ENCODE data around the gene EXOC1. TPM values are rescaled to one million over a fixed set of nuclear protein-coding genes. Genes with fewer than 3 reads are reported as not detected.

Gene EXOC1
- total RNA-seq, 1 experiment from 2014 or later = 21.2 TPM

DNA sequence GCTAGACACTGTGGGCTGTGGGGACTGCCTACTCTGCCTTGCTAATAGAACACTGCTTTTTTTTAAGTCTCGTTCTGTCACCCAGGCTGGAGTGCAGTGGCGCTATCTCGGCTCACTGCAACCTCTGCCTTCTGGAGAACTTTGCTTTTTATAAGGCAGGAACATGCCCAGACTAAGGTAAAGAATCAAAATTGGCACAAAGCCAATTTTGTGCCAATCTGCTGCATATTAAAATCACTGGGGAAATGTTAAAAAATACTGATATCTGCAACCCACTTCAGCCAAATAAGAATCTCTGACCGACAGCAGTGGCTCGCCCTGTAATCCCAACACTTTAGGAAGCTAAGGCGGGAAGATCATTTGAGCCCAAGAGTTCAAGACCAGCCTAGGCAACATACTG, 58.8 kb downstream of the EXOC1 start:
- no CpG with 5 or more reads among the region's 6 CpGs for WGBS (ENCODE audit: extremely low coverage, insufficient read length, low lambda C conversion rate)

More for the DNA sequence above, 58.8 kb downstream of the EXOC1 start:
- Histone ChIP-seq H3T11ph (ENCODE audit: low read length) (no peak overlapping the region), H4K91ac (ENCODE audit: insufficient read length, low read depth, low read length) (no peak overlapping the region), H3K27me3 (ENCODE audit: insufficient read depth, low read length) (no peaks in the 10 kb centered on the region), H3K14ac (ENCODE audit: insufficient read depth, low read length) (no peak overlapping the region), H2AFZ (ENCODE audit: low read length) (no peak overlapping the region), H2BK15ac (ENCODE audit: low read depth, low read length) (no peak overlapping the region), H3K4me1 (ENCODE audit: insufficient read depth, low read length) (no peaks in the 10 kb centered on the region), H2BK12ac (ENCODE audit: insufficient read length, low read depth, low read length) (no peak overlapping the region), H2BK5ac (ENCODE audit: insufficient read length, low read length) (no peak overlapping the region), H4K20me1 (ENCODE audit: control insufficient read depth, insufficient read depth, insufficient read length) (no peaks in the 10 kb centered on the region), H2BK20ac (ENCODE audit: low read depth, low read length, poor library complexity, severe bottlenecking) (no peak overlapping the region), H4K5ac (ENCODE audit: insufficient read length, low read depth, low read length) (no peak overlapping the region), H3K4me2 (ENCODE audit: insufficient read depth, insufficient read length, low read length) (no peak overlapping the region), H3K18ac (ENCODE audit: insufficient read length, low read depth, low read length) (no peak overlapping the region), H3K79me2 (ENCODE audit: insufficient read depth, low read length) (no peaks in the 10 kb centered on the region), H3K9me3 (ENCODE audit: control insufficient read depth, low read depth, low read length) (no peaks in the 10 kb centered on the region), H3K27ac (ENCODE audit: insufficient read length, low read depth, low read length) (no peak overlapping the region), H4K8ac (replicated peaks; ENCODE audit: insufficient read length, low read depth, low read length) (no peak overlapping the region), H3K23me2 (ENCODE audit: insufficient read length, low read depth, low read length, poor library complexity, severe bottlenecking) (no peaks in the 10 kb centered on the region), H3K79me1 (ENCODE audit: insufficient read depth, low read depth, low read length, poor library complexity, severe bottlenecking) (no peaks in the 10 kb centered on the region), H2AK5ac (ENCODE audit: insufficient read length, low read length) (no peak overlapping the region), H3K4ac (ENCODE audit: low read depth, low read length) (no peak overlapping the region), H3K56ac (ENCODE audit: insufficient read length, low read depth, low read length) (no peak overlapping the region), H3K23ac (ENCODE audit: insufficient read length, low read depth, low read length) (no peak overlapping the region), H3K9ac (ENCODE audit: extremely low read depth, insufficient read length, low read length) (no peak overlapping the region), H2BK120ac (ENCODE audit: low read depth, low read length, poor library complexity, severe bottlenecking) (no peak overlapping the region)
- H3K36me3 Mint-ChIP-seq (ENCODE audit: insufficient read depth in 1 of 3, low read depth in 3 of 3) = no peaks in the 10 kb centered on the region
- TF ChIP-seq, protein P1, sequence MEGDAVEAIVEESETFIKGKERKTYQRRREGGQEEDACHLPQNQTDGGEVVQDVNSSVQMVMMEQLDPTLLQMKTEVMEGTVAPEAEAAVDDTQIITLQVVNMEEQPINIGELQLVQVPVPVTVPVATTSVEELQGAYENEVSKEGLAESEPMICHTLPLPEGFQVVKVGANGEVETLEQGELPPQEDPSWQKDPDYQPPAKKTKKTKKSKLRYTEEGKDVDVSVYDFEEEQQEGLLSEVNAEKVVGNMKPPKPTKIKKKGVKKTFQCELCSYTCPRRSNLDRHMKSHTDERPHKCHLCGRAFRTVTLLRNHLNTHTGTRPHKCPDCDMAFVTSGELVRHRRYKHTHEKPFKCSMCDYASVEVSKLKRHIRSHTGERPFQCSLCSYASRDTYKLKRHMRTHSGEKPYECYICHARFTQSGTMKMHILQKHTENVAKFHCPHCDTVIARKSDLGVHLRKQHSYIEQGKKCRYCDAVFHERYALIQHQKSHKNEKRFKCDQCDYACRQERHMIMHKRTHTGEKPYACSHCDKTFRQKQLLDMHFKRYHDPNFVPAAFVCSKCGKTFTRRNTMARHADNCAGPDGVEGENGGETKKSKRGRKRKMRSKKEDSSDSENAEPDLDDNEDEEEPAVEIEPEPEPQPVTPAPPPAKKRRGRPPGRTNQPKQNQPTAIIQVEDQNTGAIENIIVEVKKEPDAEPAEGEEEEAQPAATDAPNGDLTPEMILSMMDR (conservative IDR thresholded peaks at IDR 0.05) = no peak
- no peak for DNase-seq
- H3K27ac Mint-ChIP-seq = no peak overlapping the region
- no peaks in the 10 kb centered on the region for H3K27me3 Mint-ChIP-seq (ENCODE audit: low read depth)
- H3K9me3 Mint-ChIP-seq = no peaks in the 10 kb centered on the region
- H3K4me1 Mint-ChIP-seq = no peaks in the 10 kb centered on the region
- no peak overlapping the region for H3K4me3 Mint-ChIP-seq
